GM12872 (cell line): ENCODE data around the gene AKAP5.

Experiments used
- TF ChIP-seq, protein P1 (sequence below): IDR thresholded peaks from 3 replicates; pipeline ENCODE4 v1.5.1; 2011; ENCODE audit warnings: low read depth, mild to moderate bottlenecking, low read length, moderate library complexity; ENCODE audit not compliant: insufficient read depth

AKAP5 gene

GRCh38 chr14:64444140-64444539, 21.2 kb upstream of the AKAP5 start:
- TF ChIP-seq, protein P1, sequence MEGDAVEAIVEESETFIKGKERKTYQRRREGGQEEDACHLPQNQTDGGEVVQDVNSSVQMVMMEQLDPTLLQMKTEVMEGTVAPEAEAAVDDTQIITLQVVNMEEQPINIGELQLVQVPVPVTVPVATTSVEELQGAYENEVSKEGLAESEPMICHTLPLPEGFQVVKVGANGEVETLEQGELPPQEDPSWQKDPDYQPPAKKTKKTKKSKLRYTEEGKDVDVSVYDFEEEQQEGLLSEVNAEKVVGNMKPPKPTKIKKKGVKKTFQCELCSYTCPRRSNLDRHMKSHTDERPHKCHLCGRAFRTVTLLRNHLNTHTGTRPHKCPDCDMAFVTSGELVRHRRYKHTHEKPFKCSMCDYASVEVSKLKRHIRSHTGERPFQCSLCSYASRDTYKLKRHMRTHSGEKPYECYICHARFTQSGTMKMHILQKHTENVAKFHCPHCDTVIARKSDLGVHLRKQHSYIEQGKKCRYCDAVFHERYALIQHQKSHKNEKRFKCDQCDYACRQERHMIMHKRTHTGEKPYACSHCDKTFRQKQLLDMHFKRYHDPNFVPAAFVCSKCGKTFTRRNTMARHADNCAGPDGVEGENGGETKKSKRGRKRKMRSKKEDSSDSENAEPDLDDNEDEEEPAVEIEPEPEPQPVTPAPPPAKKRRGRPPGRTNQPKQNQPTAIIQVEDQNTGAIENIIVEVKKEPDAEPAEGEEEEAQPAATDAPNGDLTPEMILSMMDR, result no peak

DNA sequence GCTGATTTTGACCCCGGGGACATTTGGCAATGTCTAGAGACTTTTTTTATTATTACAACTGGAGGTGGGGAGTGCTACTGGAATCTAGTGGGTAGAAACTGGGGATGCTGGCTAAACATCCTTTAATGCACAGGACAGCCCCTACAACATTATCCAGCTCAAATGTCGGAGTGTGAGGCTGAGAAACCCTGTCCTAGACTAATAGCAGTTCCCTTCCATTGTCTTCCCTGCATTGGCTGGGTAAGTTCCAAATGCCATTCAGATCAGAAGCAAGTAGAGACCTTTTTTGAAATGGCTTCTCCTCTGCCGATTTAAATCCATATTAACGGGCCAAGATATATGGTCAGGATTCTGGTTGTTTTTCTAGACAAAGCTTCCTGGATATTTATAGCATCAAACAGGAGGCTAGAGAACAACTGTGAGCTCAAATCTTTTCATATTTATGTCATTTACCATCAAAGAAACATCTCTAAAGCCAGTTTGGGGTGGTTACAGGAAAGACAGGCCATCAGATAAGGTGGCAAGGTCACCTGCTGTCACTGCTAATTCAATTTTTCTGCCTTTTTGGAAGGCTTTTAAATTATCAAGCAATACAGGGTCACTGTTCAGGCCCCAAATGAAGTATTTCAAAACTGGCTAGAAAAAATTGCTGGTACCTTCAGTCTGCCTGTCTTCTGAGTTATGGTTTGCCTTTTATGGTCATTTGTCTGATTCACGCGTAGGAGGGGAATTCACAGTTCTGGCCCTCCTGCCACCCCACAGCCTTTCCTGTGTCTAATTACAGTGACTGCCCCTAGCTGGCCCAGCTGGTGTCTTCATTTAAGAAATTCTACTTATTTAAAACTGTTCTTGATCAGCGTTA, 20.1 kb upstream of the AKAP5 start:
- TF ChIP-seq, protein P1, result no peak

DNA sequence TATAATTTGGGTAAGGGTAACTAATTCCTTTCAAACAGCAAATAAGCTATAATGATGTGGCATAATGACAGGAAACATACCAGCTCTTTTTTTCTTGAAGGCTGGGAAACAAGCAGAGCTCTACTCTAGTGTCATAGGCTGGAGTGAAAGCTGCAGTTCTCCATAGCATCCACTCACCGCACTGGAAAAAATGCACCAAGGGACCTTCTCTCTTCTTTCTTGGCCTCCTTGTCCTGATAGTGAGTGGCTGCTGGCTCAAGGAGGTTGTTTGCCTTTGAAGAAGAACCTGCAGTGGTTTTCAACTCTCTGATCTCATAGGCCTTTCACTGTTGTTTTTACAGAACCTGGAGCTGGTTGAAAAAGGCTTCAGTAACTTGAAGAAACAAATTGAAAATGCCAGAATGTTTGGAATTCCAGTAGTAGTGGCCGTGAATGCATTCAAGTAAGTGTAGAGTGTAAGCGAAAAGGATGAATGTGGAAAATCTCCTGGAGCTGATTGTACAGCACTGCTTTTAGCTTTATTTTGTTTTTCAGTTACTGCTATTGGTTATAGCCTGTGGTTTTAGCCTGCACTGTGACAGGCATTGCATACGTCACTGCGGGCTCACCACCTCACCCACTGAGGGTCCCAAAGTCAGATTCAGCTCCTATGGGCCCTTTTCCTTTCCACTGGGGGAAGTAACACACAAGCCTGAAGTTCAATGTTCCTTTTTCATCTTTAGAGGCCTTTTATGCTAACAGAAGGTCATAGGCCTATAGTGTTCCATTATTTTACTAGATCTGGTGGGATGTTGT, 17.2 kb upstream of the AKAP5 start:
- TF ChIP-seq, protein P1, result no peak

DNA sequence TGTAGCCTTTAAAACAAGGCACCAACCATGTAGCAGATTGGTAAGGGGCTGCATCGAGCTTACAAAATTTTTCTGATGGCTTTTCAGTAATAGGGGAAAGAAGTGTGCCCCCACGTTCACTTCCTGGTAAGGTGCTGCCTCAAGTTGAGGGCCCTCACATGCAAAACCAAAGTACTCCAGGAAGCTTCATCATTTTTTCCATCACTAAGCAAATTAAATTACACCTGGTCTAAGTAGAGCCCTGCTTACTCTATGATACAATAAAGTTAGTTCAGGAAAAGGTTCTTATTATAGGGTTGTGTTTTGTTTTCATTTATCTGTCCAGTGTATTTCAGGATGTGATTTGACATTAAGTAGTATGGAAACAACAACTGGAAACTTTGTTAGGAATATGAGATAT, 15.0 kb upstream of the AKAP5 start:
- TF ChIP-seq, protein P1, result no peak

GRCh38 chr14:64454671-64455070, 10.6 kb upstream of the AKAP5 start:
- TF ChIP-seq, protein P1, result no peak

DNA sequence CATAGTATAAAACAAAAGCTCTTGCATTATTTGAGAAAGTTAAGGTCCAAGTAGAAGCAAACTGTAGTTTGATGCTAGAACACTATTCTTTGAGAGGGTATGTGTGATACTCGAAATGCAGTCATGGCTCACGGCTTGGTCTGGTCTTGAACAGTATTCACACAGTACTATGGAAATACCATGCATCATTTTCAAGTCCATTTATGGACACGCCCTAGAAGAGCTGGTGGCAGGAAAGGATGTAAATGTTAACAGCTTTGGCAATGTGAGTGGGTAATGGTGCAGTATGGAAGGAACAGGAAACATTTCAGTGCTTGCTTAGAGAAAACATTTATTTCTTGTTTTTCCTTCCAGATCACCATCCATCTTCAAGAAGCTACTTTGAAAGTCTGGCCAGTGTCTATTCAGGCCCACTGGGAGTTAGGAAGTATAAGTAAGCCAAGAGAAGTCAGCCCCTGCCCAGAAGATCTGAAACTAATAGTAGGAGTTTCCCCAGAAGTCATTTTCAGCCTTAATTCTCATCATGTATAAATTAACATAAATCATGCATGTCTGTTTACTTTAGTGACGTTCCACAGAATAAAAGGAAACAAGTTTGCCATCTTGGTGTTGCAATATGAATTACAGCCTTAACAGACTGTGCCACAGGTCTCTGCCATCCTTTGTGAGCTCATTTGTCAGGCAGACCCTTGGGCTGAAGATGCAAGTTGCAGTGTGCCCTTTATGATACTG, 5.7 kb upstream of the AKAP5 start:
- TF ChIP-seq, protein P1, result no peak

- TF ChIP-seq, protein P1, result no peak
Observed at GRCh38 chr14:64461221-64461620, 4.1 kb upstream of the AKAP5 start.
